Activated naive CD4-positive, alpha-beta T cell treated with anti-CD3 and anti-CD28 coated beads, Interleukin-2, amount 10 ng/mL, durations not matched to agents 5 hours and 36 hours (primary cell): Measurements from ENCODE around the gene RNASET2. TPM values are rescaled to one million over a fixed set of nuclear protein-coding genes. Genes with fewer than 3 reads are reported as not detected.

Experiments
- microRNA-seq: library from miRNA; unstranded; fragments of <30 nt; microRNA quantifications from one replicate; pipeline ENCODE4 v1.2.0, GENCODE V29; 2022; ENCODE audit warnings: borderline microRNAs expressed, borderline replicate concordance
- total RNA-seq, 2 experiments: library from RNA; stranded (reverse); gene quantifications; one replicate each; pipeline ENCODE4 v1.2.3, GENCODE V29; 2021

Gene RNASET2, protein sequence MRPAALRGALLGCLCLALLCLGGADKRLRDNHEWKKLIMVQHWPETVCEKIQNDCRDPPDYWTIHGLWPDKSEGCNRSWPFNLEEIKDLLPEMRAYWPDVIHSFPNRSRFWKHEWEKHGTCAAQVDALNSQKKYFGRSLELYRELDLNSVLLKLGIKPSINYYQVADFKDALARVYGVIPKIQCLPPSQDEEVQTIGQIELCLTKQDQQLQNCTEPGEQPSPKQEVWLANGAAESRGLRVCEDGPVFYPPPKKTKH
- total RNA-seq = 100 to 1,000 TPM; 151 to 156 TPM

GRCh38 chr6:166956444-166957086 is at the start of gene RNASET2:
TSS of gene RNASET2 (minus strand) at chr6:166956550. CDS start at chr6:166956182, 368 bp downstream.

DNA sequence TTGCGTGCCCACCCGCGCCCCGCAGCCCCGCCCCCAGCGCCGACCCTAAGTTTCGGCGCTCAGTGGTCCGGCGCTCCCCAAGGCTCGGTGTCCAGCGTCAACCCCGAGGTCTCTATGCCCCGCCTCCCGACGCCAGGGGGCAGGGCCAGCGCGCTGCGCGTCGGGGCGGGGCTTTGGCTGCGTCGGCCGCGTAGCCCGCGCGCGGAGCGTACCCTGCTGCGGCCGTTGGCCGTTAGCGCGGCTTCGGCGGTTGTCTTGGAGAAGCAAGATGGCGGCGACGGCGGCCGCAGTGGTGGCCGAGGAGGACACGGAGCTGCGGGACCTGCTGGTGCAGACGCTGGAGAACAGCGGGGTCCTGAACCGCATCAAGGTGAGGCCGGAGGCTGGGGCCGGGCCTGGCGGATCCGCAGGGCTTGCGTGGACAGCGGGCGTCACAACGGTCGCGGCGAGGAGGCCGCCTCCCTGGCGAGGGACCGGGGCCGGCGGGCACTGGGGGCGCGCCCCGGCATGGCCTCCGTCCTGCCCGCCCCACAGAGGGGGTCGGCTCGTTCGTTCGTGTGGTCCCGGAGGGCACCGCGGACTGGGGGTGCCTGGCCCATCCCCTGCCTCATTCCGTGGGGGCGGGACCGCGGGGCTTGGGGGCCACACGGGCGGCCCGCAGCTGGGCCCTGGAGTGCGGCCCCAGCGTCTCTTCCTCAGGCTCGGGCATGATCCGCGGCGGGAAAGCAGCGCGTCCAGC is 43.0 kb upstream of the RNASET2 start, which contains the start of gene CEP43:
CEP43 (plus strand) TSS at position 253 of the 739 bp plus-strand sequence; CDS start at position 269, 16 bp downstream.

Small RNA genes lying within 50 kb of the gene (microRNA-seq; reads per million reads assigned to microRNA genes)
- 1.5 reads per million for gene MIR3939

Other genes starting within 250 kb of the RNASET2 start
- 10 to 100 TPM; 17.9 to 18.5 TPM for gene CEP43, start 42.8 kb upstream of the RNASET2 start, total RNA-seq
- gene CCR6, start 166.5 kb upstream of the RNASET2 start, total RNA-seq = under 1 TPM; 0.79 to 0.83 TPM
- gene GPR31, start 201.4 kb upstream of the RNASET2 start, total RNA-seq = not detected